IPS-NIHi7 (cell line): Measurements from ENCODE around the gene LRRC72.
"Not testable (repeated sequence)": the region's sequence is repeated elsewhere in the genome, so short reads cannot be mapped to it uniquely, and the experiment has no call there.

Experiments used
- DNase-seq: peaks from one replicate; pipeline ENCODE4 v3.0.0; 2012; ENCODE audit warnings: mixed read lengths; ENCODE audit errors: extremely low spot score

The LRRC72 gene

DNA sequence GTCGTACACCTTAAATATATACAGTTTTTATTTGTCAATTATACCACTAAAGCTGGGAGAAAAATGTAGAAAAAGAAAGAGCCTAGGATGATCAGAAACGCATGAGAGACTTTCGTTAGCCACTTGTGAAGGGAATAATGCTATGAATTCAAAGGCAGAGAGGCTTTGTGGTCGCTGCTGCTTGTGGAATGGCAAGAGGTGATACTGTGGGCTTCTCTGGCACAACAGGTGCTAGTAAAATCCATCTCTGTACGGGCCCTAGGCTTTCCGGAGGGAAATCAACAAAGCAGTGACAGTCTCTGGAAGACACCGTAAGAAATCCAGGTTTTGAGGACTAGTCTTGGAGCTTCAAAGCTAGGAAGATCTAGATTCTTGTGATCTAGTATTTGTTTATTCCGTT, 52.6 kb downstream of the LRRC72 start:
- no peak for DNase-seq

DNA sequence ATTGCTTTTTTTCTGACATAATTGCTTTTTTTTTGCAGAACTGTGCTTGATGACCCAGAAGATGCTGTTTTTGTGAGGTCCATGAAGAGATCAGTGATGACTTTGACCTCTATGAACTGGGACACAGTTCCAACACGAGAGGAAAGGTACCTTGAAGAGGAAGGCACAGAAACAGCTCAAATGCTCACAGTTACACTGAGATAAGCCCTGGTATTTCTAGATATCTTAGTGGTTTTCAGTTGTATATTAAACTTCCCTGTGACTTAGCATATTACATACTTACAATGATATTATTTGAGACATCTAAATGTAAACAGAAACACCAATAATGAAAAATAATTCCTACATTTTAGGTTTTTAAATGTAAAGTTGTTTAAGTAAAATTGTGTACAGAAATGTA, 54.7 kb downstream of the LRRC72 start:
- DNase-seq = no peak

DNA sequence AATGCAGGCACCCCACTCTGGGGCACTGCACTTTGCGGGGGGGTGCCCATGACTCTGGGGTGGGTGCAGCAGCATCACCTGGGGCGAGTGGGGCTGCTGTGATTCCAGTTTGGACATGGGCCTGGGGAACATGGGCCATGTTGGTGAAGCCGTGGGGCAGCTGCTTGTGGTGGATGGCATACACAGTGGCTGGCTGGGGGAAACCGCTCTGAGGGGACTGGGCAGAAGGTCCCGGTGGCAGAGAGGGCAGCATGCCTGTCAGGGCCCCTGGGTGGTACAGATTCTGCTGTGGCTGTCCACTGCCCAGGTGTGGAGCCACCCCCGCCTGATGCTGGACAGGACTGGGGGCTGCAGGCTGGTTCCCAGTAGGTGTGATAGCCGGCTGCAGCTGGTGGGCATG, 57.2 kb downstream of the LRRC72 start:
- no peak for DNase-seq

DNA sequence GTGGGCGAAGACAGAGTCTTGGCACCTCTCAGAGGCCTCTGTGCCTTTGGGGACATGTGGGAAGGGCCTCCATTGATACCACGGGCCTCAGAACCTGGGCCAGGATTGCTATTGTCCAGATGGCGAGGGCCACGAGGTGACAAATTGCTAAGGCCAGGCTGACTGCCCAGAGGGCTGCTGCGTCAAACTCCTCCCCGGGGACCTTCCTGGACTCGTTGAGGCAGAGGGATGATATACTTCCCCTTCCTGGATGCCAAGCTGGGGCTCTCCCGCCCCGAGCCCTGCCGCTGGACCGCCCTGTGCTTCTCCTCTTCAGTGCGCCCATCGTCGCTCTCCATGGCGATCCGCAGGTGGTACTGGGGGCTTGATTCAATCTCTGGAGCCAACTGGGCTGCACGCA, 58.9 kb downstream of the LRRC72 start:
- DNase-seq = no peak

- DNase-seq = no peak
Measured at GRCh38 chr7:16586081-16586874, 59.7 kb downstream of the LRRC72 start.

GRCh38 chr7:16587129-16587528, 60.5 kb downstream of the LRRC72 start:
- DNase-seq = no peak

DNA sequence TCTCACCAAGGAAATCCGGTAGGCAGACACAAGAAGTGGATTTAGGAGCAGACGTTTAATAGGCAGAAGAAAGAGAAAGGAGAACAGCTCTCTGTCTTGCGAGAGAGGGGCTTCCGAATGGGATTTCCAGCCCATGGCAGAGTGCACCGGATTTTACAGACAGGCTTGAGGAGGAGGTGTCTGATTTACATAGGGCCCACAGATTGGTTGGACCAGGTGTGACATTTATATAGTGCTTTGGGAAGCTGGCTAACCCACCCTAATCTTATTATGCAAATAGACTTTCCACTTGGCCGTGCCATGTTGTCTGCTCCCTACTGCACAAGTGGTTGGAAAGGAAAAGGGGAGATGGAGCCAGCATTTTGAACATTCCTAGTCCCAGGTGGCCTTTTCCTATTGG, 61.2 kb downstream of the LRRC72 start:
- DNase-seq = peak; percentile 14

- no peak for DNase-seq
Measured at GRCh38 chr7:16589881-16590280, 63.3 kb downstream of the LRRC72 start.

GRCh38 chr7:16590424-16590823, 63.8 kb downstream of the LRRC72 start:
- DNase-seq = no peak

DNA sequence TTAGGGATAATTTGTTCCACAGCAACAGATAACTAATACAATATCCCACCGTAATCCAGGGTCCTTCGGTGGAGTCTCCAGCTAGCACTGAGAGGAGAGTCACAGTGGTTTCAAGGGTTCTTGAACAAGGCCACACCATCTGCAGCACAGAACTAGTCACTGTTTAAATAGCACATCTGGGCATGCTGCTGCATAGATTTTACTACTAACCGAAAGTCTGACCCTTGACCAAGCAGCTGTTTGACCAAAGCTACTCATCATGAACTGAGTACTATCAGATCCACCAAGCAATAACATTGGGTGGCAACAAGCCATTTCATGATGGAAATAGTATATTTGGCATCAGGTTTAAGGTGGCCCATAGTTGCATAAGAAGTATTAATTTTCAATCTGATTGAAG, 65.8 kb downstream of the LRRC72 start:
- no peak for DNase-seq

- no peak for DNase-seq
Measured at GRCh38 chr7:16594061-16594460, 67.4 kb downstream of the LRRC72 start.

DNA sequence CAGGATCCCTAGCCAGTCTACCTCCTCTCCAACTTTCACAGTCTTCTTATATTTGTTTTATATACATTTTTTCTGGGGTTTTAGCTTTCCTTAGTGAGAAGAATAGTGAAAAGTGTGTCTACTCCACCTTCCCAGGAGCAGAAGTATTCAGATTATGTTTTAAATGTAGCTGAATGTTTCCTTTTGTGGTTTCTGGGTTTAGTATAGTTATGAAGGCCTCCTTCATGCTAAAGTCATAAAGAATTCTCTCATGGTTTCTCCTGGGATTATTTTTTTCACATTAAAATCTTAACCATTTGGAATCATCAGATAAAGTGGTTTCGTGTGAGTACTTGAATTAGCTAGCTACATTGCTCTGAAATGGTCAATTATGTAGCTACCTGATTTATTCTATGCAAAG, 68.1 kb downstream of the LRRC72 start:
- DNase-seq = no peak

DNA sequence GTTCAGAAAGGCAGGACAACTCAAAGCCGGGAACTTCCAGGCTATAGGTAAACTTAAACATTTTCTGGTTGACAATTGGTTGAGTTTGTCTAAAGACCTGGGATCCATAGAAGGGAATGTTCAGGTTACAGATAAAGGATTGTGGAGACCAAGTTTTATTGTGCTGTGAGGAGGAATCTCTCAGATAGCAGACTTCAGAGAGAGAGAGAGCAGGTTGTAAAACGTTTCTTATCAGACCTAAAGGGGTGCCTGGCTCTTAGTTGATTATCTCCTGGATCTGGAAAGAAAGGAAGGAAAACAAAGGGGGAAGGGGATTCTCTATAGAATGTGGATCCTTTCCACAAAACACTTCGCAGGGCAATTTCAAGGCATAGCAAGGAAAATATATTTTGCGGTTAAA, 69.0 kb downstream of the LRRC72 start:
- not testable (repeated sequence) for DNase-seq

- no peak for DNase-seq
Measured at GRCh38 chr7:16598015-16598414, 71.4 kb downstream of the LRRC72 start.

- no peak for DNase-seq
Measured at GRCh38 chr7:16599860-16600259, 73.2 kb downstream of the LRRC72 start.

- DNase-seq = no peak
Measured at GRCh38 chr7:16603633-16604032, 77.0 kb downstream of the LRRC72 start.

GRCh38 chr7:16604054-16604453, 77.4 kb downstream of the LRRC72 start:
- DNase-seq = no peak

- DNase-seq = no peak
Measured at GRCh38 chr7:16606704-16607103, 80.1 kb downstream of the LRRC72 start.

- DNase-seq = no peak
Measured at GRCh38 chr7:16609842-16610450, 83.3 kb downstream of the LRRC72 start.

GRCh38 chr7:16611711-16612110, 85.1 kb downstream of the LRRC72 start:
- no peak for DNase-seq

DNA sequence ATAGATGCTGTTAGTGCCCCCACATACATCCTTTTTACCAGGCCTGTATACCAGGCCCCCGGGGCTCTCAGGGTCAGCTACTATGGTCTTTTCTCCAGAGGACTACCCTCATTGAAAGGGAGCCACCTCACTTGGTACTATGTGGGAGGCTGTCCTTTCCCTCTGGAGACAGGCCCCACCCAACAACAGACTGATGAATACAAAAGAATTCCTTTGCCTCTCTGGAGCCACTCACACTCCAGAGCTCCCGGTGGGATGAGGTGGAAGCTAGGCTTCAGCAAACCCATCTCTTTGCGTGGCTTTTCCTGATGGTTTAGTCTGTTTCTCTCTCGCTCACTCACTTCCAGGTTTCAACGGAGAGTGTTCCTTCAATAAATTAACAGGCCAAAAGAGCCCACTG, 88.6 kb downstream of the LRRC72 start:
- peak; percentile 24 for DNase-seq

GRCh38 chr7:16616122-16616521, 89.5 kb downstream of the LRRC72 start:
- DNase-seq = no peak

DNA sequence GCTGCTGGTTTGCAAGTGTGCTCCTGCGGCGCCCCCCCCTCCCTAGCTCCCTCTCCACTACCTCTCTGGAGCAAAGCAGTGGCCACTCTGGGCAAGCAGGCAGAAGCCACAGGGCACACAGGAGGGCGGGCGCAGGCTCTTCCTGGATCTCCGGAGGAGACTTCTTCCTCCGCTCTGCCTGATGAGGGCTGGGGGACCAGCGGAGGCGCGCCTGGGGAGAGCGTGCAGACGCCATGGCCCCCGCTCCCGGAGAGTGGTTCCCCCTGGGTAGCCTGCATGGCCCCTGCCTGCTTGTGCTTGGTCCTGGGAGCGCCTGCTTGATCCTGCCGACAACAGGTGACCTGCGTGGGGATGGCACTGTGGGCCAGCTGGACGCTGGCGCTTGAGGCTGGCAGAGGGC, 89.9 kb downstream of the LRRC72 start:
- DNase-seq = peak; percentile 17

- no peak for DNase-seq
Measured at GRCh38 chr7:16619979-16620408, 93.4 kb downstream of the LRRC72 start.
